ENCODE measurements around the gene GPC6. TPM values are rescaled to one million over a fixed set of nuclear protein-coding genes. Genes with fewer than 3 reads are reported as not detected.

The GPC6 gene
- polyA plus RNA-seq, 2 of the 4 experiments (the other 2 are of a cell fraction): 8.0 to 14.4 TPM

DNA sequence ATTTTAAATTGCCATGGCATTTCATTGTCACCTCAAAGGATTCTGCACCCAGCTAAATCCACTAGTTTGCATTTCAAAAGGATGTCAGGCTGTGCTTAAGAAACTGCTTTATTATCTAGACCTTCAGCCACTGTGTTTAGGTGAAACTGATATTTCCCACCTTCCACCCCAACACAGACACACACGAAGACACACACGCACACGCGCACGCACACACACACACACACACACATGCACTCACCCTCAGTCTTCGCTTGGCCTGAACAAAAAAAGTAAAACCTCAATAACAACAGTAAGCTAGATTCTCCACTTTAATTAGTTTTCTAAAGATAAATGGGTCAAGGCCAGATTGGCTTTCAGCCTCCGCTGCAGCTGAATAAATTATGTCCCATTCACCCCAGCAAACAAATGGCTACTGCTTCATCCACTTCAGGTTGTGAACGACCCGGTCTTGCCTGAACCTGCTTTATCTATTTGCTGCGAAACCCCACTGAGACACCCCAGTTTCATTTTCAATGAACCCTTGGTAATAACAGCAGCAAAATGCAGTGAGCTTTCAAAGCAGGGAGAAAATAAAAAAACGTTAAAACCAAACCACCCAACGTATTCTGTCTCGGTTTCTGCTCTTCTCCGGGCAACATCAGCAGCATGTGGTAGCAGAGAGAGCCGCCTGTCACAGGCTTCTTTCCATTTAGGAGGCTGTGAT is 1086.1 kb downstream of the GPC6 start:
- Histone ChIP-seq H3K9me3 (no peaks in the 10 kb centered on the region), H3K4me3 (no peak overlapping the region), H3K4me2 (no peak overlapping the region), H3K4me1 (peaks cover 13% of the 10 kb centered on the region; the same call in 2 of the 3 replicates), H3K27ac (no peak overlapping the region)
- no peak for TF ChIP-seq RARB (CRISPR knock-in tag; IDR thresholded peaks at IDR 0.05)
- no peak for TF ChIP-seq POLR2AphosphoS2 (conservative IDR thresholded peaks at IDR 0.05; ENCODE audit: low read length)
- no peak for TF ChIP-seq SMC3 (IDR thresholded peaks at IDR 0.05)
- no peak for TF ChIP-seq RFX5 (IDR thresholded peaks at IDR 0.05)
- no peak for TF ChIP-seq MYC (IDR thresholded peaks at IDR 0.05; ENCODE audit: borderline replicate concordance, low read length)
- no peak for TF ChIP-seq CHD2 (IDR thresholded peaks at IDR 0.05; ENCODE audit: low read length, partially characterized antibody)
- TF ChIP-seq, protein P1, sequence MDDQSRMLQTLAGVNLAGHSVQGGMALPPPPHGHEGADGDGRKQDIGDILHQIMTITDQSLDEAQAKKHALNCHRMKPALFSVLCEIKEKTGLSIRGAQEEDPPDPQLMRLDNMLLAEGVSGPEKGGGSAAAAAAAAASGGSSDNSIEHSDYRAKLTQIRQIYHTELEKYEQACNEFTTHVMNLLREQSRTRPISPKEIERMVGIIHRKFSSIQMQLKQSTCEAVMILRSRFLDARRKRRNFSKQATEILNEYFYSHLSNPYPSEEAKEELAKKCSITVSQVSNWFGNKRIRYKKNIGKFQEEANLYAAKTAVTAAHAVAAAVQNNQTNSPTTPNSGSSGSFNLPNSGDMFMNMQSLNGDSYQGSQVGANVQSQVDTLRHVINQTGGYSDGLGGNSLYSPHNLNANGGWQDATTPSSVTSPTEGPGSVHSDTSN (IDR thresholded peaks at IDR 0.05): no peak
- no peak for TF ChIP-seq EP300 (IDR thresholded peaks at IDR 0.05)
- TF ChIP-seq ZFP36 (IDR thresholded peaks at IDR 0.05; ENCODE audit: borderline replicate concordance, partially characterized antibody): no peak
- no peak for TF ChIP-seq GATA3 (IDR thresholded peaks at IDR 0.05; ENCODE audit: borderline replicate concordance)
- TF ChIP-seq KDM1A (IDR thresholded peaks at IDR 0.05; ENCODE audit: low read depth): no peak
- ATAC-seq (no peak), DNase-seq (ENCODE audit: low read depth in 1 of 2, low spot score in 1 of 2) (no peak), FAIRE-seq (no peak)
- ChIA-PET CTCF (interaction anchor here (0.6 kb wide), 1 partner anchor 752 kb away, joined by 3 read pairs; no protein-coding TSS in a partner anchor), POLR2A (no interaction called here)
- 83% methylated on average over 15 of the region's 15 CpGs for WGBS (ENCODE audit: missing lambda C conversion rate)

- no peak overlapping the region for H3K4me3 ChIP-seq
- no peak for DNase-seq (ENCODE audit: low read depth in 1 of 2, low spot score in 1 of 2)
- ATAC-seq: no peak
- POLR2A ChIA-PET: no interaction called here
- H3K27ac ChIP-seq: no peak overlapping the region
- peaks cover 13% of the 10 kb centered on the region; the same call in 2 of the 3 replicates for H3K4me1 ChIP-seq
- H3K4me2 ChIP-seq: no peak overlapping the region
- WGBS (ENCODE audit: missing lambda C conversion rate): 67% methylated on average over 3 of the region's 3 CpGs
- CTCF ChIA-PET: no interaction called here
- no peak for FAIRE-seq
- H3K9me3 ChIP-seq: no peaks in the 10 kb centered on the region
- TF ChIP-seq, protein P2, sequence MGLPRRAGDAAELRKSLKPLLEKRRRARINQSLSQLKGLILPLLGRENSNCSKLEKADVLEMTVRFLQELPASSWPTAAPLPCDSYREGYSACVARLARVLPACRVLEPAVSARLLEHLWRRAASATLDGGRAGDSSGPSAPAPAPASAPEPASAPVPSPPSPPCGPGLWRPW (IDR thresholded peaks at IDR 0.05): no peak
- TF ChIP-seq, protein P3, sequence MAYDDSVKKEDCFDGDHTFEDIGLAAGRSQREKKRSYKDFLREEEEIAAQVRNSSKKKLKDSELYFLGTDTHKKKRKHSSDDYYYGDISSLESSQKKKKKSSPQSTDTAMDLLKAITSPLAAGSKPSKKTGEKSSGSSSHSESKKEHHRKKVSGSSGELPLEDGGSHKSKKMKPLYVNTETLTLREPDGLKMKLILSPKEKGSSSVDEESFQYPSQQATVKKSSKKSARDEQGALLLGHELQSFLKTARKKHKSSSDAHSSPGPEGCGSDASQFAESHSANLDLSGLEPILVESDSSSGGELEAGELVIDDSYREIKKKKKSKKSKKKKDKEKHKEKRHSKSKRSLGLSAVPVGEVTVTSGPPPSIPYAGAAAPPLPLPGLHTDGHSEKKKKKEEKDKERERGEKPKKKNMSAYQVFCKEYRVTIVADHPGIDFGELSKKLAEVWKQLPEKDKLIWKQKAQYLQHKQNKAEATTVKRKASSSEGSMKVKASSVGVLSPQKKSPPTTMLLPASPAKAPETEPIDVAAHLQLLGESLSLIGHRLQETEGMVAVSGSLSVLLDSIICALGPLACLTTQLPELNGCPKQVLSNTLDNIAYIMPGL (CRISPR knock-in tag; IDR thresholded peaks at IDR 0.05; ENCODE audit: borderline replicate concordance): no peak
- no peak for TF ChIP-seq NFE2L2 (conservative IDR thresholded peaks at IDR 0.05; ENCODE audit: low read length)
- no peak for TF ChIP-seq SMC3 (IDR thresholded peaks at IDR 0.05)
- TF ChIP-seq BHLHE40 (IDR thresholded peaks at IDR 0.05; ENCODE audit: low read depth, low read length): no peak
- TF ChIP-seq CHD2 (IDR thresholded peaks at IDR 0.05; ENCODE audit: low read length, partially characterized antibody): no peak
- TF ChIP-seq JUN (IDR thresholded peaks at IDR 0.05): no peak
- TF ChIP-seq, protein P4, sequence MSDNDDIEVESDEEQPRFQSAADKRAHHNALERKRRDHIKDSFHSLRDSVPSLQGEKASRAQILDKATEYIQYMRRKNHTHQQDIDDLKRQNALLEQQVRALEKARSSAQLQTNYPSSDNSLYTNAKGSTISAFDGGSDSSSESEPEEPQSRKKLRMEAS (IDR thresholded peaks at IDR 0.05): no peak
- no peak for TF ChIP-seq CBX2 (IDR thresholded peaks at IDR 0.05; ENCODE audit: borderline replicate concordance, low read depth)
- no peak for TF ChIP-seq TP53 (CRISPR knock-in tag; IDR thresholded peaks at IDR 0.05)
These were observed 1086.8 kb downstream of the GPC6 start for GRCh38 chr13:94313321-94313910.

GRCh38 chr13:94313926-94314325 is 1087.3 kb downstream of the GPC6 start:
- Histone ChIP-seq H3K27ac (no peak overlapping the region), H3K4me2 (no peak overlapping the region), H3K9me3 (no peaks in the 10 kb centered on the region), H3K4me3 (no peak overlapping the region), H3K4me1 (peaks cover 13% of the 10 kb centered on the region; the same call in 2 of the 3 replicates)
- DNase-seq (ENCODE audit: low read depth in 1 of 2, low spot score in 1 of 2) (no peak), ATAC-seq (no peak), FAIRE-seq (no peak)
- ChIA-PET CTCF (no interaction called here), POLR2A (no interaction called here)
- WGBS (ENCODE audit: missing lambda C conversion rate): 82% methylated on average over 3 of the region's 3 CpGs
- TF ChIP-seq JUN (IDR thresholded peaks at IDR 0.05) (no peak), CHD4 (IDR thresholded peaks at IDR 0.05; ENCODE audit: borderline replicate concordance) (no peak), CEBPB (IDR thresholded peaks at IDR 0.05) (no peak), JUNB (IDR thresholded peaks at IDR 0.05) (no peak), USF2 (IDR thresholded peaks at IDR 0.05) (no peak), EP300 (IDR thresholded peaks at IDR 0.05) (no peak), HDAC2 (IDR thresholded peaks at IDR 0.05) (no peak), PHF8 (IDR thresholded peaks at IDR 0.05; ENCODE audit: borderline replicate concordance, low read depth) (no peak), E2F6 (IDR thresholded peaks at IDR 0.05; ENCODE audit: borderline replicate concordance, low read depth) (no peak), RFX5 (IDR thresholded peaks at IDR 0.05) (no peak), FOXS1 (CRISPR knock-in tag; IDR thresholded peaks at IDR 0.05) (no peak), POLR2AphosphoS2 (conservative IDR thresholded peaks at IDR 0.05; ENCODE audit: low read length) (no peak)
- TF ChIP-seq, protein P4 (IDR thresholded peaks at IDR 0.05): no peak
- TF ChIP-seq, protein P5, sequence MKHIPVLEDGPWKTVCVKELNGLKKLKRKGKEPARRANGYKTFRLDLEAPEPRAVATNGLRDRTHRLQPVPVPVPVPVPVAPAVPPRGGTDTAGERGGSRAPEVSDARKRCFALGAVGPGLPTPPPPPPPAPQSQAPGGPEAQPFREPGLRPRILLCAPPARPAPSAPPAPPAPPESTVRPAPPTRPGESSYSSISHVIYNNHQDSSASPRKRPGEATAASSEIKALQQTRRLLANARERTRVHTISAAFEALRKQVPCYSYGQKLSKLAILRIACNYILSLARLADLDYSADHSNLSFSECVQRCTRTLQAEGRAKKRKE (CRISPR knock-in tag; IDR thresholded peaks at IDR 0.05; ENCODE audit: low read depth): no peak

All from A549 (cell line).